CD4-positive, alpha-beta T cell treated with Interferon alpha-2 for 1 hour (primary cell): ENCODE results near the gene VSNL1.

Source experiments
- DNase-seq, 2 donors: peaks; one replicate each; pipeline ENCODE4 v3.0.0-alpha.2; 2020 to 2022

VSNL1 gene

GRCh38 chr2:17584689-17585088, 44.2 kb downstream of the VSNL1 start:
- DNase-seq = no peak

- no peak for DNase-seq
These were observed 47.0 kb downstream of the VSNL1 start for GRCh38 chr2:17587469-17587868.

DNA sequence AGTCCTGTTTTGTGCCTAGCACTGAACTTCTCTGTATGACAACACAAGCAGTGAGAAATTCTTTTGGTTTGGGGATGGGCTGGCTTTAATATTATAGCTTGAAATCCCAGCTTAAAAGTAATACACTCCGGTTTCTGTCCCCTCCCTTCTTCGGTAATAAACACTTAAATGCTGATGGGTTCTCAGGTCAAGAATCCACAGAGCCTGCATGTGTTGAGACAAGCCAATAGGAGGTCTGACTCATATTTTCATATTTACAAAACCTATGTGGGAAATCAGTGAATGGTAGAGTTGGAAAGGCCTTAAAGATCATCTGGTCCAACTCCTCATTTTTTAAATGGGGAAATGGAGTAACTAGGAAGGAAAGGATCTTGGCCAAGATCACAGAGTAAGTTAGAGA, 47.5 kb downstream of the VSNL1 start:
- DNase-seq = no peak

GRCh38 chr2:17589406-17590035, 49.0 kb downstream of the VSNL1 start:
- DNase-seq = no peak

DNA sequence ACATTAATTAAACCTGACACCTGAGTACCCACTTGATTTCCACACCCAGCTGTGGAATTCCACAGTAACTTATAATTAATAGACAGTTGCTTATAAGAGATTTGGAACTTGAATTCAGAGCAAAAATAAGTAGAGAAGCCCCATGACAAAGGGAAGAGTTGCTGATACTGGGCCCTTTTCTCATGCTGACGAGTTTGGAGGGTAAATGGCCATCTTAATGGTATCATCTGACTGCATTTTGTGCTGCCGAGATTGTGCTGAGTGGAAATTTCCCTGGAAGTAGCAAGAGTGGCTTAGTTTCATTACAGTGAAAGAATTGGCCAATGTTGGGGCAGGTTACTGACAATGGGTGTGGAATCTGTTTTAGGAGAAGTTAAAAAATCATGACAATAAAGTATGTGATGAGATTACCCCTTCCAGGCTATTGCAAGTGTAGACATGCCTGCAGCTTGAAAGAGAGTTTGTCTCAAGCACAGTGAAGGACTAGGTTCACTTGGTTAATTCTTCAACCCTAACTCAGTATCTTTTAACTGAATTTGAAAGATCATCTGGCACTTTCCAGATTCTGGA, 49.9 kb downstream of the VSNL1 start:
- no peak for DNase-seq

GRCh38 chr2:17591846-17592245, 51.4 kb downstream of the VSNL1 start:
- DNase-seq = no peak

DNA sequence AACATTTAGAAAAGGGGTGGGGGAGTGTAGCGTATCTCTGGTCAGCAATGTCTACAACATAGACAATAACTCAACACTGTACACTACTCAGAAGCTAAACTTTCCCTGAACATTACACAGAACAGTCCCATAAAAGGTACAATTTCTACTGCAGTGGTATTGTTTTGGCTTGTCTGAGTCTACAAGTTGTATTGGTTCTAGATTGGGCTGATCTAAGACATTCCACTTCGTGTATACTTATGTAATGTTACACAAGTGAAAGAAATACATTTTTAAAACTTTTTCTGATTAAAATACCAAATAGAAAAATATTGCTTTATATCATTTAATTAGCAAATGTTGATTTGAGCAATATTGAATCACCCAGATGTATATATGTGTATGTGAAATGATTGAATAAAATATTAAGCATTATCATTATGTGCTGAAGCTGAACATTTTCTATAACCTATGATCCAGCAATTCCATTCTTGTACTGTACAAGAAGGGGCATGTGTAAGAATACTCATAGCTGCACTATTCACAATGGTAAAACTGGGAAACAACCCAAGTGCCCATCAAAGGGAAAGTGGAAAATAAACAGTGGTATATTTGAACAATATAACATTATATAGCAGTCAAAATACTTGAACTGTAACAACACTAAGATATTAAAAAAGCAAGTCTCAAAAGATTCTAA, 52.4 kb downstream of the VSNL1 start:
- DNase-seq = no peak

DNA sequence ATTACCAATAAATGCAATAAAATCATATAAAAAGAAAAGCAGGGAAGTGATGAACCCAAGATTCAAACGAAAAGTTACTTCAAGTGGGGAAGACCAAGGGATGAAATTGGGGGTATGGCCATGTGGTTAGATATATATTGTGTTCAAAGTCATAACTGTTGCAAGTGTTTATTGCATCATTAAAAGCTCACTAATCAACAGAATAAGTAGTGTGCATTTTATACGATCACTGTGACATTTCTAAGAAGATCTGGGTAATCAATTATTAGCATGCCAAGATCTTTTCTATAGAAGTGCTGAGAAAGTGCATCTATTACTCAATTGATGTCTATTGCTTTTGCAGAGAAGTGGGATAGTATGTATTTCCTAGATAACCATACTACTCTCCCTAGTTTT, 52.9 kb downstream of the VSNL1 start:
- no peak for DNase-seq

DNA sequence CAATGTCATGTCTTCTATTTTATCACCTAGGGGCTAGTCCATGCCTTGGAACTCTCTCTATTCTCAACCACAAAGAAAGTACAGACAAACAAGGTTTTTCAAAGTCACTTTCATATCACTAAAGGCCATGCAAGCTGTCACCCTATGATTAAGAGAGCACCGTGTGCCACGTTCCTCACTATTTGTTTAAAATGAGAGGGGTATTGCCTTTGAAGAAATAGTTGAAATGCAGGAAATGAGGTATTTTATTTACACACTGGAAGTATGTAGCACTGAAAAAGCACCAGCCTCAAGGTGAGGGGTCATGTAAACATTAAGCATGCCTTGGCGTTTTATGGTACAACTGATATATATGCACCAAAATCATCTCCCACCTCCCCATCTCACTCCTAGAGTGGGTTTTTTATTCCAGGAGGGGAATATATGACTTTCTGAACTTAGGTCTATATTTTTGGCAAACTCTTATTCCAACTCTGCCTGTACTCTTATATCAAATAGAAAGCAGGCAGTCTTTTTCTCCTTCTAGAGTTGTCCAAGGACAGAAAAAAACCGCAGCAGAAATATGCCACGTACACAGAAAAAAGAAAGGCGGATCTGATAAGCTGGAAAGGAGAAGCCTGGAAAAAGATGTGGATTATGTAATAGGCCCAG, 53.5 kb downstream of the VSNL1 start:
- DNase-seq = no peak

GRCh38 chr2:17594533-17595401, 54.3 kb downstream of the VSNL1 start:
- DNase-seq = no peak

GRCh38 chr2:17599617-17600016, 59.1 kb downstream of the VSNL1 start:
- no peak for DNase-seq

GRCh38 chr2:17600556-17601204, 60.2 kb downstream of the VSNL1 start:
- DNase-seq = no peak

GRCh38 chr2:17604050-17604449, 63.6 kb downstream of the VSNL1 start:
- no peak for DNase-seq

DNA sequence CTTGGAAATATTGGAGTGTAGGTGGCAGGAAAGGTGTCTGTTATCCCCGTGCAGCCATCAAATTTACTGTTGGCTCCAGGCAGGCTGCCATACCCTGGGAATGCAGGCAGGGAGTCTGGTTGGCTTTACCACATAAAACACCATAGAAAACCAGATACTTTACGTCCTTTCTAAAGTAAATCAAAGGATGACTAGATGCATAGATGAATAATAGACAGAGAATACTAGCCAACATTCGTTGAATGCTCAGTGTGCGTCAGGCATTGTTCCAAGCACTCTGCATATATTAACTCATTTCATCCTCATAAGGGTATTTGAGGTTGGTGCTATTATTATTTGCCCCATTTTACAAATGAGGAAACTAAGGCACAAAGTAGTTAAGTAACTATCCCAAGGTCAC, 65.2 kb downstream of the VSNL1 start:
- no peak for DNase-seq

DNA sequence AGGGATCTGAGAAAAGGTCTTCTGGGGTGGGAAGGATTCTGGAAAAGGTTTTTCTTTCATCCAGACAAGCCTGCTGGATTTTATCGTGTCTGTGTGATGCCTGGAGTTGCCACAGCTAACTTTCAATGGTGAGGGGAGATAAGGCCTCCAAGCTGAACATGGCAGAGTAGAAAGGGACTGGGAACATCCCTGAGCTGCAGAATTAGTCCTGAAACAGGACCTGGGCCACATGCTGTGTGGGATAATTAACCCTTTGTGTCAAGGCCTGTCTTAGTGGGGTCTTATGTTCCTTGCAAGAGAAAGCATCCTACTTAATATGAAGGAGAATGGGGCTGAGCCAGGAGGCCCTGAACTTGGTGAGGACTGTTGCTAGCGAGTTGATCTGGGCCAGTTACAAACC, 66.4 kb downstream of the VSNL1 start:
- no peak for DNase-seq

DNA sequence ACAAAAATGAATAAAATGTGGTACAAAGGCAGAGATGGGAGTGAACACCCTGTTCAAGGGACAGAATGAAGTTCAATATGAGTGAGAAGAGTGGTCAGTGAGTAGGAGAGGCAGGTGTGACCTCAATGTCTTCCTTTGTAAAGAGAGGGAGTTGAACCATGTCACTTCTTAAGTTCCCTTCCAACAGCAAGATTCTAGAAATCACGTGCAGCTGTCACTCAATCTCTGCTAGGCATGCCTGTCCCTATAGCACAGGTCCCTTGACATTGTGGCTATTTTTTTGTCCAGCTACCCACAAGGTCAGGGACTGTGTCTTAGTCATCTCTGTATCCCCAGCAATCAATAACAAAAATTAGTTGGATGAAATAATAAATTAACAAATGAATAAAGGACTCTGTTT, 66.9 kb downstream of the VSNL1 start:
- DNase-seq = no peak

GRCh38 chr2:17608251-17608650, 67.8 kb downstream of the VSNL1 start:
- no peak for DNase-seq

DNA sequence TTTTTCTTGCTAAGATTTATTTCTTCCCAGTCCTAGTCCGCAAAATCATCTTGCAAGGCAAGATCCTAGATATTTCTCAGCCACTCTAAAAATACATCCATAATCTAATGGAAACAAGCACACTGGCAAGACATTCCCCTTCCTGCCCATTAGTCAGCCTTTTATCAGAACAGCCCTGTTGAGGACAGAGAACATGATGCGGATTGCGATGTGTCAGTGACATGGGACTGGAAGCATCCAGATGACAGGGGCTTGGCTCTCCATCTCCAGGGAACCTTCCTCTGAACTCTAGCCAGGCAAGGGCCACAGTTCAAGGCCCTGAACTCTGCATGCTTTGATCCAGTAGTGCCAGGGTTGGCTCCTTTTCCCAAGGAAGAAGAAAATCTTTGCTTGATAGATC, 70.0 kb downstream of the VSNL1 start:
- DNase-seq = no peak

DNA sequence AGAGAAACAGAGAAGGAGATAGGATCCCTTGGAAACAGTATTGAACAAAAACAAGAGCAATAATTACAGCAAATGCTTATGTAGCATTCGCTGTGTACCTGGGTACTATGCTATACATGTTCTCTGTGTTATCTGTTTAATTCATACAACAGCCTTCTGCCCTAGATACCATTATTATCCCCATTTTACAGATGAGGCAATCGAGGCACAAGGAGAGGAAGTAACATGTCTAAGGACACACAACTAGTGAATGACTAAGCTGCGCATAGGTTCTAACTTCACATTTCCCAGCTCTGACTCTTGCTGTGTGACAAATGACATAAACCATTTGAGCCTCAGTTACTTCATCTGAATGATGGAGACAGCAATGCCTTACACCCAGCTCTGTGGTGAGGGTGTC, 70.5 kb downstream of the VSNL1 start:
- no peak for DNase-seq

DNA sequence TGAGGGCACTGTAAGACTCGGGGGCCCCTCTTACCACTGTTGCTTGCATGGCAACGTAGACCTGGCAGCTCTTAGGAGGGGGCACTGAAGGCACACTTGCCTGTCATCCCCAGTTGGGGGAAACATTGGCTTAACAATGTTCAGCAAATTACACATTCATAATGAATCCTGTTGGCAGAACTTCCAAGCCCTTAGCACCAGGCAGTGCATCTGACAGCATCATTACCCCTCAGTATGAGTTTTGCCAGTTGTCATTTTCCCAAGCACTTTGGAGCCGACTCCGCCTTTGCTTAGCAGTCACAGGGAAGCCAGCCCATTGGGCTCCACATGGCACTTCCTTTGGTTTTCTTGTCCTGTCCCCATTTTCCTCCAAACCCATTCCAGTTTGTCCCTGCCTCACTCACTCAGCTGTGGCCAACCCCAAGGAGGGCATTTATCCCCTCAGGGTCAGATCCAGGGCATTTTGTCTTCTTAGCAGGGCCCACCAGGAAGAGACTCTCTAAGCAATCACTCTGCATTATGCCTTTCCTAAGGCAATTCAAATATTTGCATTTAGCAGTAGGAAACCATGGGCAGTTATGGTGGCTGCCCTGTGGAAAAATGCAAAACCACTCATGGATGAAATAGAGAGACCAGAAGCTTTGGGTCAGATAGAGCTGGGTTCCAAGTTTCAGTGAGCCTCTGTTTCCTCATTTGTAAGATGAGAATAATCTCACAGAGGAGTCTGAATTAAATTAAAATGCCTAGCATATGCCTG, 73.9 kb downstream of the VSNL1 start:
- DNase-seq = no peak

- no peak for DNase-seq
These were observed 74.7 kb downstream of the VSNL1 start for GRCh38 chr2:17615147-17615546.
